Stimulated activated CD8-positive, alpha-beta memory T cell treated with anti-CD3 and anti-CD28 coated beads, Interleukin-7, amount 100 ng/mL, for 4 hours (primary cell): ENCODE results near the gene SSBP3.
"Not testable (repeated sequence)": the region's sequence is repeated elsewhere in the genome, so short reads cannot be mapped to it uniquely, and the experiment has no call there.

Experiments used
- DNase-seq, 2 donors: peaks; one replicate each; pipeline ENCODE4 v3.0.0-alpha.2; 2020; ENCODE audit warnings: low read depth in 2 of 2

Gene SSBP3

GRCh38 chr1:54244655-54245054 is 161.5 kb downstream of the SSBP3 start:
- no peak for DNase-seq

GRCh38 chr1:54243022-54243421 is 163.2 kb downstream of the SSBP3 start:
- DNase-seq = no peak

GRCh38 chr1:54241364-54241763 is 164.8 kb downstream of the SSBP3 start:
- DNase-seq = no peak

- DNase-seq = no peak
Measured at GRCh38 chr1:54240741-54241335, 165.4 kb downstream of the SSBP3 start.

GRCh38 chr1:54239631-54240031 is 166.6 kb downstream of the SSBP3 start:
- DNase-seq = no peak

- DNase-seq = no peak
Measured at GRCh38 chr1:54239035-54239383, 167.2 kb downstream of the SSBP3 start.

- DNase-seq = no peak
Measured at GRCh38 chr1:54238353-54239034, 167.7 kb downstream of the SSBP3 start.

GRCh38 chr1:54237586-54237985 is 168.6 kb downstream of the SSBP3 start:
- DNase-seq = no peak

- DNase-seq = no peak
Measured at GRCh38 chr1:54234284-54234683, 171.9 kb downstream of the SSBP3 start.

- DNase-seq = not testable (repeated sequence)
Measured at GRCh38 chr1:54233196-54233595, 173.0 kb downstream of the SSBP3 start.

GRCh38 chr1:54230507-54231339 is 175.5 kb downstream of the SSBP3 start:
- no peak for DNase-seq

GRCh38 chr1:54229281-54229891 is 176.8 kb downstream of the SSBP3 start:
- DNase-seq = no peak

- DNase-seq = no peak
Measured at GRCh38 chr1:54228638-54229079, 177.5 kb downstream of the SSBP3 start.

- DNase-seq = no peak
Measured at GRCh38 chr1:54227891-54228310, 178.3 kb downstream of the SSBP3 start.

GRCh38 chr1:54227091-54227602 is 179.0 kb downstream of the SSBP3 start:
- no peak for DNase-seq

- DNase-seq = no peak
Measured at GRCh38 chr1:54225986-54226559, 180.1 kb downstream of the SSBP3 start.

- DNase-seq = no peak
Measured at GRCh38 chr1:54225378-54225777, 180.8 kb downstream of the SSBP3 start.

- no peak for DNase-seq
Measured at GRCh38 chr1:54224233-54224632, 182.0 kb downstream of the SSBP3 start.

- no peak for DNase-seq
Measured at GRCh38 chr1:54223441-54224202, 182.6 kb downstream of the SSBP3 start.

- DNase-seq = no peak
Measured at GRCh38 chr1:54222711-54223110, 183.5 kb downstream of the SSBP3 start.

- DNase-seq = no peak
Measured at GRCh38 chr1:54221867-54222484, 184.2 kb downstream of the SSBP3 start.
